Measurements from ENCODE around the gene UBXN11.

DNA sequence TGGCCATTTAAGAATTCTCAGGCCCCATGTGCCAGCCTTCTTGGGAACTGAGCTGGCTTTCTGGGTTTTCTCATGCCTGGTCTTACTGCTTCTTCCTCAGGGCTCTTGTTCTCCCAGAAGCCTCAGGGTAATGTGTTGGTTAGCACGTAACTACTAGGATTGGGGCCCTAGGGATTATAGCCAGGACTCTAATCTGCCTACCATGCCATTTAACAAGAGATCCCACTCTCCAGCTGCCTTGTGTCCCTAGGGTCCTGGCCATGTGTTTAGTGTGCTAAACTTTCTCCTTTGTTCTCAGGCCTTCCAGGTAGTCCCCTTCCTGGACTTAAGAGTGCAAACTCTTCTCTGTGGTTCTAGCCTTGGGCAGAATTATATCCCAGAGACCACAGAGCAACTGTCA is 28.7 kb downstream of the UBXN11 start:
- TF ChIP-seq EZH2 (IDR thresholded peaks at IDR 0.05; ENCODE audit: borderline replicate concordance, insufficient read depth, low read depth, low read length, poor library complexity, severe bottlenecking) = no peak
- TF ChIP-seq, protein P1, sequence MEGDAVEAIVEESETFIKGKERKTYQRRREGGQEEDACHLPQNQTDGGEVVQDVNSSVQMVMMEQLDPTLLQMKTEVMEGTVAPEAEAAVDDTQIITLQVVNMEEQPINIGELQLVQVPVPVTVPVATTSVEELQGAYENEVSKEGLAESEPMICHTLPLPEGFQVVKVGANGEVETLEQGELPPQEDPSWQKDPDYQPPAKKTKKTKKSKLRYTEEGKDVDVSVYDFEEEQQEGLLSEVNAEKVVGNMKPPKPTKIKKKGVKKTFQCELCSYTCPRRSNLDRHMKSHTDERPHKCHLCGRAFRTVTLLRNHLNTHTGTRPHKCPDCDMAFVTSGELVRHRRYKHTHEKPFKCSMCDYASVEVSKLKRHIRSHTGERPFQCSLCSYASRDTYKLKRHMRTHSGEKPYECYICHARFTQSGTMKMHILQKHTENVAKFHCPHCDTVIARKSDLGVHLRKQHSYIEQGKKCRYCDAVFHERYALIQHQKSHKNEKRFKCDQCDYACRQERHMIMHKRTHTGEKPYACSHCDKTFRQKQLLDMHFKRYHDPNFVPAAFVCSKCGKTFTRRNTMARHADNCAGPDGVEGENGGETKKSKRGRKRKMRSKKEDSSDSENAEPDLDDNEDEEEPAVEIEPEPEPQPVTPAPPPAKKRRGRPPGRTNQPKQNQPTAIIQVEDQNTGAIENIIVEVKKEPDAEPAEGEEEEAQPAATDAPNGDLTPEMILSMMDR (IDR thresholded peaks at IDR 0.05) = no peak
